Hematopoietic multipotent progenitor cell treated with erythropoietin and hydrocortisone succinate and interleukin-3 and kit ligand, for 15 days (in vitro differentiated cells): Measurements from ENCODE around the gene EHBP1.

ENCODE experiments used
- DNase-seq: peaks from one replicate; pipeline ENCODE4 v3.0.0-alpha.2; 2015; ENCODE audit warnings: low spot score

Gene EHBP1

GRCh38 chr2:62785216-62785615 lies 79.7 kb downstream of the EHBP1 start:
- no peak for DNase-seq

- no peak for DNase-seq
These were observed 80.5 kb downstream of the EHBP1 start for GRCh38 chr2:62785810-62786597.

GRCh38 chr2:62787386-62787785 lies 81.9 kb downstream of the EHBP1 start:
- DNase-seq, result no peak

- no peak for DNase-seq
These were observed 84.0 kb downstream of the EHBP1 start for GRCh38 chr2:62789518-62789917.

- no peak for DNase-seq
These were observed 84.4 kb downstream of the EHBP1 start for GRCh38 chr2:62789918-62790317.

GRCh38 chr2:62792408-62792807 lies 86.9 kb downstream of the EHBP1 start:
- no peak for DNase-seq

- DNase-seq, result no peak
These were observed 87.7 kb downstream of the EHBP1 start for GRCh38 chr2:62793213-62793612.

GRCh38 chr2:62794791-62795190 lies 89.3 kb downstream of the EHBP1 start:
- DNase-seq, result no peak

GRCh38 chr2:62795341-62795740 lies 89.8 kb downstream of the EHBP1 start:
- no peak for DNase-seq

- no peak for DNase-seq
These were observed 91.6 kb downstream of the EHBP1 start for GRCh38 chr2:62797107-62797506.

GRCh38 chr2:62800618-62801017 lies 95.1 kb downstream of the EHBP1 start:
- no peak for DNase-seq

GRCh38 chr2:62801110-62801509 lies 95.6 kb downstream of the EHBP1 start:
- no peak for DNase-seq

GRCh38 chr2:62801814-62802523 lies 96.5 kb downstream of the EHBP1 start:
- no peak for DNase-seq

GRCh38 chr2:62803961-62804360 lies 98.4 kb downstream of the EHBP1 start:
- no peak for DNase-seq

- no peak for DNase-seq
These were observed 100.7 kb downstream of the EHBP1 start for GRCh38 chr2:62806231-62806630.

GRCh38 chr2:62808554-62808953 lies 103.0 kb downstream of the EHBP1 start:
- no peak for DNase-seq

- DNase-seq, result no peak
These were observed 105.6 kb downstream of the EHBP1 start for GRCh38 chr2:62811086-62811485.

GRCh38 chr2:62811972-62812371 lies 106.5 kb downstream of the EHBP1 start:
- no peak for DNase-seq

- DNase-seq, result no peak
These were observed 107.7 kb downstream of the EHBP1 start for GRCh38 chr2:62812921-62813825.

- peak; percentile 26 for DNase-seq
These were observed 108.6 kb downstream of the EHBP1 start for GRCh38 chr2:62814123-62814522.

- DNase-seq, result no peak
These were observed 111.8 kb downstream of the EHBP1 start for GRCh38 chr2:62817348-62817747.

- no peak for DNase-seq
These were observed 112.6 kb downstream of the EHBP1 start for GRCh38 chr2:62817995-62818713.
